AG04450 (cell line): ENCODE measurements around the gene CCL28. TPM values are rescaled to one million over a fixed set of nuclear protein-coding genes. Genes with fewer than 3 reads are reported as not detected.

Experiments used
- CTCF ChIA-PET: fragments of 300-600, 350-600 bp; formaldehyde crosslinking; extraction: SDS; loops from one replicate; lab custom pipeline; 2022; ENCODE audit warnings: antibody characterized with exemption, inconsistent platforms; lab: Charles Lee
- POLR2A ChIA-PET: fragments of 350-600 bp; formaldehyde crosslinking; extraction: SDS; loops from one replicate; lab custom pipeline; 2021; ENCODE audit warnings: antibody characterized with exemption, inconsistent platforms; lab: Yijun Ruan, JAX
- DNase-seq: peaks from one replicate; pipeline ENCODE4 v3.0.0-alpha.2; 2011; ENCODE audit warnings: low read depth, low spot score
- H3K27ac ChIP-seq: one replicate; pipeline ENCODE4 v1.5.1; 2012; ENCODE audit warnings: low read depth, low read length, control low read depth
- H3K27me3 ChIP-seq: one replicate; pipeline ENCODE4 v1.6.0; 2012; ENCODE audit warnings: low read length; ENCODE audit not compliant: control insufficient read depth, insufficient read depth
- H3K4me3 ChIP-seq: 2 replicates; pipeline ENCODE4 v1.5.1; 2011; ENCODE audit warnings: mild to moderate bottlenecking, low read depth, low read length, control low read depth
- H3K9me3 ChIP-seq: 2 replicates; pipeline ENCODE4 v1.5.1; 2012; ENCODE audit warnings: low read length; ENCODE audit not compliant: control insufficient read depth, insufficient read depth
- CTCF ChIP-seq: IDR thresholded peaks from 2 replicates; pipeline ENCODE4 v1.5.1; 2011; ENCODE audit warnings: low read depth, low read length, control low read depth, inconsistent platforms
- polyA plus RNA-seq: library from polyadenylated mRNA; depleted of rRNA; stranded (reverse); fragments of >200 nt; gene quantifications from 2 replicates; pipeline ENCODE4 v1.2.3, GENCODE V29; 2011

The CCL28 gene
- polyA plus RNA-seq, 1 experiment = 0.04 TPM

- Histone ChIP-seq H3K4me3 (no peak overlapping the region), H3K27me3 (peaks cover 2% of the 10 kb centered on the region), H3K27ac (no peak overlapping the region), H3K9me3 (peaks cover 3% of the 10 kb centered on the region; the same call in 1 of the 2 replicates)
- TF ChIP-seq CTCF = no peak
- DNase-seq = no peak
- ChIA-PET POLR2A (no interaction called here), CTCF (no interaction called here)
Measured at GRCh38 chr5:43358726-43359125, 53.5 kb downstream of the CCL28 start.

GRCh38 chr5:43358301-43358700 is 53.9 kb downstream of the CCL28 start:
- DNase-seq = no peak

GRCh38 chr5:43357878-43358281 is 54.3 kb downstream of the CCL28 start:
- Histone ChIP-seq H3K27ac (no peak overlapping the region), H3K4me3 (no peak overlapping the region), H3K9me3 (peaks cover 3% of the 10 kb centered on the region; the same call in 1 of the 2 replicates), H3K27me3 (peaks cover 2% of the 10 kb centered on the region)
- no peak for DNase-seq
- ChIA-PET CTCF (interaction anchor here (1.2 kb wide), 1 partner anchor 446 kb away, joined by 3 read pairs; no protein-coding TSS in a partner anchor), POLR2A (no interaction called here)
- no peak for TF ChIP-seq CTCF

More at GRCh38 chr5:43358301-43358700, 53.9 kb downstream of the CCL28 start:
- Histone ChIP-seq H3K4me3 (no peak overlapping the region), H3K9me3 (peaks cover 3% of the 10 kb centered on the region; the same call in 1 of the 2 replicates), H3K27me3 (peaks cover 2% of the 10 kb centered on the region), H3K27ac (no peak overlapping the region)
- TF ChIP-seq CTCF = no peak
- POLR2A ChIA-PET = no interaction called here
- CTCF ChIA-PET = no interaction called here

- no peak for TF ChIP-seq CTCF
- H3K9me3 ChIP-seq = peaks cover 3% of the 10 kb centered on the region; the same call in 1 of the 2 replicates
- H3K27me3 ChIP-seq = peaks cover 2% of the 10 kb centered on the region
- no peak for DNase-seq
- CTCF ChIA-PET = interaction anchor here (1.2 kb wide), 1 partner anchor 446 kb away, joined by 3 read pairs; no protein-coding TSS in a partner anchor
- H3K4me3 ChIP-seq = no peak overlapping the region
- POLR2A ChIA-PET = no interaction called here
- no peak overlapping the region for H3K27ac ChIP-seq
Measured at GRCh38 chr5:43357067-43357466, 55.1 kb downstream of the CCL28 start.

GRCh38 chr5:43354774-43355173 is 57.4 kb downstream of the CCL28 start:
- ChIA-PET CTCF (no interaction called here), POLR2A (no interaction called here)
- Histone ChIP-seq H3K27ac (no peak overlapping the region), H3K27me3 (no peaks in the 10 kb centered on the region), H3K9me3 (peaks cover 2% of the 10 kb centered on the region; the same call in 1 of the 2 replicates), H3K4me3 (no peak overlapping the region)
- no peak for DNase-seq
- no peak for TF ChIP-seq CTCF
